ENCODE results near the gene PRODH.
"Not testable (repeated sequence)": the region's sequence is repeated elsewhere in the genome, so short reads cannot be mapped to it uniquely, and the experiment has no call there.

The PRODH gene

DNA sequence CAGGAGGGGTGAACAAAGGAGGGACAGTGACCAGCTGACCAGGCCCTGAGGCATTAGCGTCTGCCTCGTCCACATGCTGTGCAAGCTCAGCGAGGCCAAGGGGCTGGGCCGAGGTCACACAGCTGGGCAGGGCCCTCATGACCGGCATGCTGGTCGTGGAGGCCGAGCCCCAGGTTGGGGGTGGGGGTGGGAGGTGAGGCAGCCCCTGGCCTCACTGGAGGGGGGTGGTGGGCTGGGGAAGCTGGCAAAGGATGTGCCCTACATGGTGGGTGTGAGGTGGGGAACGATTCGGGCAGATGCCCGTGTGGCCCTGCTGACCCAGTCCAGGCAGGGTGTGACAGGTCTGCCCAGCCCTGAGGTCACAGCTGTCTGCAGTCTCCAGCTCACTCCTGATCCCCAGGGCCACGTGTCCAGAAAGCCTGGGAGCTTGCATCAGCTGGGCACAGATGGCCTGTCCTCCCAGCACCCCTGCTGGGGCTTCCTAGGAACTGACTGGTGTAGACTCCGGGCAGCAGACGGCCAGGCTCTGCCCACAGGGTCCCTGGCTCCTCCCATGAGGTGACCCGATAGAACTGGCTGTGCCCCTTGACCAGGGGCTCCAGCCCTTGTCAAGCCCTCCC, 31.4 kb upstream of the PRODH start:
- DNase-seq (ENCODE audit: low read depth): peak; percentile 49

DNA sequence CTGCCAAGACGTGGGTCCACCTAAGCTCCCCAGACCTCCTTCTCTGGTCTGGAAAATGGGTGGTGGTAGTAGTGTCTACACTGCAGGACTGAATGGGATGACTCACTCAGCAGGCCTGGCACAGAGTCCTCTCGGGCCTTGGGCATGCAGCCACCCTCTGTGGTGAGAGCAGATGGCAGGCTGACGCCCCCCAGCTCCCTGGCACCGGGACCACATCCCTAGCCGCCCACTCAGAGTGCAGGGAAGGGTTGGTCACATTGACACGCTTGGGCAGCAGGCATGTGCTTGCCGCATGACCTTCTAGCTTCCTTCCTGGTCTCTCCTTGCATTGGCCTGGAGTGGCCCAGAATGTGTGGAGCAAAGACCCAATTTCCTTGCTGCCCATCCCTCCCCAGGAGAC, 30.7 kb upstream of the PRODH start:
- DNase-seq (ENCODE audit: low read depth): no peak

DNA sequence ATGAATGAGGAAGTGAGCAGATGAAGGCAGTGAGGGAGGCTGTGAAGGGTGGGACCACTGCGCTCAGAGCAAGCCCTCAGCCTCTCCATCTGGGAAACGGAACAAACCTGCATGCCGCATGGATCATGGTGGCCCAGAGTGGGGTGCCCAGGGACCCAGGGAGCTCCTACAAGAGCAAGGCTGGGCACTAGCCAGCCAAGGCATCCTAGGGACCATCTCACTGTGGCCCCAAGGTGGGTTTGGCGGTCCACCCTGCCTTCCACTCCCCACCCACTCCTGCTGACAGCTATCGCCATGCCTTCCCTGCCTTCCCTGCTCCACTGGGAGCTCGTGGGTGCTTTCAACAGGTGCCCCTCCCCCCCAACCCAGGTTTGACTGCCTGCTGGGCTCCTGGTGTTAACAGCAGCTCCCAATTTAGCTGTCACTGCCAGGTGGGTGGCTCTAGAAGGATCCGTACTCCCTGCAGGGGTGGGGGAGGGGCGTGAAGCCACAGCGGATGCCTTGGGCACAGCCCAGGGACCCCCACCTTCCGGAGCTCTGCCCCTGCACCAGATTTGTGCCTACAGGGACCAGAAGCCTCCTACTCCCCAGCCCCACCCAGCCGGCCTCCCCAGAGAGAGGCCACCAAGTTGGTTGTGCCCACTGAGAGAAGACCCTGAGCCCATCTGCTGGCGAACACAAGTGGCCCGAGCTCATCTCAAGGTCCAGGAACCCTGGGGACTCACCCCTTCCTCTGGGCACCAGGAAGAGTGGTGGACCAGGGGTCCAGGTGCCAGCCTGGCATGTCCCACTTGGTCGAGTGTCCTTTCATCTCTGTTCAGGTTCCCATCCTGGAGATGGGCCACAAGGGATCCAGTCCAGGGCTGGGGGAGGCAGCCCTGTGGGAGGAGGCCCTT, 29.7 kb upstream of the PRODH start:
- no peak for DNase-seq (ENCODE audit: low read depth)

DNA sequence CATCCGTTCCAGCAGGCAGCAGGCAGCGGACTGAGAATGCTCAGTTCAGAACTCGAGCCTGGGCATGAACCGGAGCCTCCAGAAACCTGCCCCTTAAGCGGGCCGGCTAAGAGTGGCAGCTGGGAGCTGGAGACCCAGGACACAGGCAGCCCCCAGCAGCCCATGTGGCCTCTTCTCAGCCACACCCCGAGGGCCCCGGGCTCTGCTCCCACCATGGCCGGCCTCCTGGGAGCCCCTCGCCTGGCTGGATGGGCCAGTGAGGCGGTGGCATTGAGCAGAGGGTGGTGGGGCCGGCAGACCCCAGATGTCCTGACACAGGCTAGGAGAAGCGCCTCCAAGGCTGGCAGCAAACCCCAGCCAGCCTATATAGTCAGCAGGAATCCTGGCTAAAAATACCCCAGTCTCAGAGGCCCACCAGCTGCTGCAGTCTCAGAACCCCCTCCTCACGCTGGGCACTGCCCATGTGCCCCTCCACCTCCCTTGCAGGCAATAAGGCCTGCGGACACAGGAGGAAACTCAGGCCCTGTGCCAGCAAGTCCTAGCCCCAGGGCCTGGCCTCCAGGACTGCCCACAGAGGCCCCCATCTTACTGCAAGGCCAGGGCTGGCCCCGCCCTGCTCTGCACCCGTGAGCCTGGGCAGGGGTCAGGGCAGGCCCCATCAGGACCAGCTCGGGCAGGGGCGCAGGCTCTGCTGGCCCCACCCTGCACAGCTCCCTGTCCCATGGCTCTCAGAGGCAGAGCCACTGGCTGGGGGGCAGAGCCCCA, 28.6 kb upstream of the PRODH start:
- not testable (repeated sequence) for DNase-seq (ENCODE audit: low read depth)

DNA sequence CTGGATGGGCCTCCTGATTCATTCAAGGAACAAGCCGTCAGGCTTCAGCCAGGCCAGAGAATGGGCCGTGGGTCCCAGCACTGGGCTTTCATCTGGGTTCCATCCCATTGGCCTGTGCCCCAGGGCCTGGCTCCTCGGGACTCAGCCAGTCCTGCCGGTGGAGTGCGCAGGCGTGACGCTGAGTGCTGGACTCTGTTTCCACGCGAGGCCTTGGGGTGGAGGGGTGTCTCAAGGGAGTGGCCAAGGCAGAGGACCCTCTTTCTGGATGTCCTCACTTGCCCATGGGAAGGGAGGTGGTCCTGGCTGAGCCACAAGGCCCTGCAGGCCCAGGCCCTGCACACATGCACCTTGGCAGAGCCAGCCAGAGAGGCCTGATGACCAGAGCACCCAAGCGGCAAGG, 28.0 kb upstream of the PRODH start:
- not testable (repeated sequence) for DNase-seq (ENCODE audit: low read depth)

DNA sequence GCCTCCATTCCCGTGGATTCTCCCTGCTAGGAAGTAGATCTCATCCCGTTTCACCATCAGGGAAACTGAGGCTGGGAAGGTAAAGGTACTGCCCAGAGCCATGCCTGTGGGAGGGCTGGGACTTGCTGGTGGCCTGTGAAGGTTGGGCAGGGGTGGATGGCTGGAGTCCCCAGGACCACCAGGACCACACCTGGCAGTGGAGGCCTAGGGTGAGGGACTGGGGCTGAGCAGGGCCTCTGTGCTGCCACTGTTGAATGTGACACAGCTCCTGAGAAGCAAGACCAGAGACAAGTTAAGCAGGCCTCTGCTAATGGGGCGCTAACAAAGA, 26.2 kb upstream of the PRODH start:
- no peak for DNase-seq (ENCODE audit: low read depth)

DNA sequence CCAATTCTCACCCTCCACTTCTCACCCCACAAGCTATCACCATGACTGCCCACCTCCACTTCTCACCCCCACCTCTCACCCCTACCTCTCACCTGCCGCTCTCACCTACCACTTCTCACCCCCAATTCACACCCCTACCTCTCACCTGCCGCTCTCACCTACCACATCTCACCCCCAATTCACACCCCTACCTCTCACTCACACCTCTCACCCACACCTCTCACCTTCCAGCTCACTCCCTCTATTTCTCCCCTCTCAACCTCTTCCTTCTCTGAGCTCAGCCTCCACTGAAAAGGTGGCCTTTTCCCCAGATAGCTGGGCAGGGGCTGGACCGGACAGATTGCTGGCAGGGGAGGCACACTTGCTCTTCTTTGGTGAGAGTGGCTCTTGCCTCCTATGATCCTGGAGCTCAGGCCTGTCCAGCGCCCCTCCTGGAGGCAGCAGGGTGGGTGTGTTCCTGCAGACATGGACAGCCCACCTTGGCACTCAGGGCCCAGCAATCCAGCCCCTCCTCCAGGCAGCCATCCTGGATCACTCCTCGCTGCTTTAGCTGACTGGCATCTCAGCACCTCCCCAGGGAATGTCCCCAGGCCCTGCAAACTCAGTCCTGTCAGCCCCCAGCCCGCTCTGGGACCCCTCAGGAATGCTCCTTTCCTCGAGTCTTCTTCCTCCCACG, 25.7 kb upstream of the PRODH start:
- DNase-seq (ENCODE audit: low read depth): not testable (repeated sequence)

DNA sequence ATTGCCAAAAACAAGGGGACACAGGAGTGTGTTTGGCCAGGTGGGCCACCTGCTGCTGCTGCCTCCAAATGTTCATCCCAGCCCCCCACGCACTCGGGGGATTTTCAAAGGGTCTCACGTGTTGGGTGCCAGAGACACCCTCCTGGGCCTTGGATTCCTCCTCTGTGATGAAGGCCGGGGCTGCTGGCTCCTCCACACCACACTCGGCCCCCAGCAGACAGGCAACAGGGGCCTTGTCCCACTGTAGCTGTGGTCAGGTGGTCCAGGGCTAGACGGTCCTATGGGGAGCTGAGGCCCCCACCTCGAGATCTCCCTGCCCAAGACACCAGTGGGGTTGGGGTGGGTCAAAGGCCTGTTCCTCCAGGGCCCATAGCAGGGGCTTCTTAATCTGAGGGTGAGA, 25.1 kb upstream of the PRODH start:
- DNase-seq (ENCODE audit: low read depth): not testable (repeated sequence)

DNA sequence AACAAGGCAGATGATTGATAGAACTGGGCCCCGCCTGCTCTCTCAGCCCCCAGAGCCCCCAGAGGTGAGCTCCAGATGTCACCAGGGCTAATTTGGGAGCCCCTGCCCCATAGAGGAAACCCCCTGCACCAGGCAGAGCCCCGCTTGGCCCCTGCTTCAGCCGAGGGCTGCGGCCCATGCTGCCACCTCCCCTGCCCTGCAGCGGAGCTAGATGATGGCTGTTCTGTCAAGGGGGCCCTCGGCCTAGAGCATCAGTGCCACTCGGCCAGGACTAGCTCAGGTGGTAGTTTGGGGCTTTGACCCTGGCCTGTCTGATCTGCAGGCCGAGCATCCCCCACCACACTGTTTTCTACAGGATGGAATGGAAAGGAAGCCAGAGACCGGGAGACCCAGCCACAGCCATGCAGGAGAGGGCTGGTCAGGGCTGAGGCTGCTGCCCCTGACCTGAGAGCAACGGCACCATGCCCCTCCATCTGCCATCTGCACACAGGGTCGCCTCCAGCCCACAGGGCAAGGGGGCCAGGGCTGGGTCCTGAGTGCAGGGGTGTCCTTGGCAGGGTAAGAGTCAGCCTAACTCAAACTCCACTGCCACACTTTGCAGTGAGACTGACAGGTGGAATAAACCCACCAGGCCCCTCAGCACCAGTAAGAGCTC, 24.2 kb upstream of the PRODH start:
- DNase-seq (ENCODE audit: low read depth): not testable (repeated sequence)

DNA sequence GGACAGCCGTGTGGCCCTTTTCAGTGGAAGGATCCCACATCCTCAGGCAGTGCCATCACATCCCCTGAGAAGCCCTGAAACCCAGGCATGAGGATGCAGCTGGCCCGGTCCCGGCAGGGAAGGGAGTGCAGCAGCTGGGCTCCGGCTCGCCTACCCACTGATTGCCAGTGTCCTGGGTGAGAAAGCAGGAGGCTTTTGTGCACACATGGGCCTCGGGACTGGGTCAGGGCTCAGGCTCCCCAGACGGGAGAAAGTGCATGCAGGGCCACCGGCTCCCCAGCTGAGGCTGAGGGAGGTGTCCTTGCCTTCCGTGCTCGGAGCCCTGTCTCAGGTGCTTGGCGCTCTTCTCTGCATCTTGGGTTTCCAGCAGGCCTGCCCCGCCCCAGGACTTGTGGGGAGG, 23.6 kb upstream of the PRODH start:
- not testable (repeated sequence) for DNase-seq (ENCODE audit: low read depth)

DNA sequence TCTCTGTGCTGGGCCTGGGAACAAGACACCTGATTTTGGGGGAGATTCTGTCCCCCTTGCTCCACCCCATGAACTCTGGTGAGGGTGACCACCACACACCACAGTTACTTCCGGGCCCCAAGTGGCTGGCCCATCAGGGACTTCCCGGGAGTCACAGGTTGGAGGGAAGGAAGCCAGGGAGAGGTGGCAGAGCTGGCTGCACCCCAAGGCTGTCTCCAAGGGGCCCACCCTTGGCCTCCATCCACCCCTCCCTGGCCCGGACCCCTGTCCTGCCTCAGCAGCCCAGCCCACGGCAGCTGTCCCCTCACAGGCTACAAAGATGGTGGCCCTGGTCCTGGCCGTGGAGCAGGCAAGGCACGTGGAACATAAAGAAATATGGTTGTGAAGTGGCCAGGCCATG, 23.2 kb upstream of the PRODH start:
- DNase-seq (ENCODE audit: low read depth): not testable (repeated sequence)

DNA sequence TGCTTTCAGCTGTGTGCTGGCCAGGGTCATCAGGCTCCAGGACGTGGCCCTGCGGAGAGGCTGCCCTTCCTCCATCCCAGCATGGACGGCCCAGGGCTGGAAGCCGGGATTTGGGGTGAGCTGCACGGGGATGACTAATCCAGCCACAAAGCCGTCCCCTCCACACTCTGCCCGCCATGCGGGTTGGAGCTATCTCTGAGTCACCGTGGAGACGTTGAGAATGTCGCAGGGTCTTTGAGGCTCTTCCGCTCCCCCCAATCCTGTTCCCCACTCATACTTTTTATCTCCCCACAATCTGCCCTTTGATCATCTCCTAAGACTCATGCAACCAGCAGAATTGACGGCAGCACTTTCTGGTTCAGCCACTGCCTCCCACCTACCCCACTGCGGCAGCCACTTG, 22.6 kb upstream of the PRODH start:
- peak; percentile 81 for DNase-seq (ENCODE audit: low read depth)

DNA sequence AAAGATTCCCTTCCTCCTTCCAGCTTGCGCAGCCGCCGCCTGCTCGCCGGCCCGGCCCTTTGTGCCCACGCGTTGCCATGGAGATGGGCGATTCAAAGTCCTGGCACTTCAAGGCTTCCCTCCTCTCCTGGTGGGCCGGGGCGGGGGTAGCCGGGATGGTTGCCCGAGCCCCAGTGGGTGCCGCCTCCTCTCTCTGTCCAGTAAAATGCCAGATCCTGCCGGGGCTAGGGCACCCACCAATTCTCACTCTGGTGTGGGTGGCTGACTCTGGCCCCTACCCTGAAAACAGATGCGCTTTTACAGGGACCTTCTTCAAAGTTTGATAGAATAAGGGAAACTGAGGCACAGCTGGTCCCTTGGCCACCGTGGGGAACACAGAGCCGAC, 22.2 kb upstream of the PRODH start:
- not testable (repeated sequence) for DNase-seq (ENCODE audit: low read depth)

DNA sequence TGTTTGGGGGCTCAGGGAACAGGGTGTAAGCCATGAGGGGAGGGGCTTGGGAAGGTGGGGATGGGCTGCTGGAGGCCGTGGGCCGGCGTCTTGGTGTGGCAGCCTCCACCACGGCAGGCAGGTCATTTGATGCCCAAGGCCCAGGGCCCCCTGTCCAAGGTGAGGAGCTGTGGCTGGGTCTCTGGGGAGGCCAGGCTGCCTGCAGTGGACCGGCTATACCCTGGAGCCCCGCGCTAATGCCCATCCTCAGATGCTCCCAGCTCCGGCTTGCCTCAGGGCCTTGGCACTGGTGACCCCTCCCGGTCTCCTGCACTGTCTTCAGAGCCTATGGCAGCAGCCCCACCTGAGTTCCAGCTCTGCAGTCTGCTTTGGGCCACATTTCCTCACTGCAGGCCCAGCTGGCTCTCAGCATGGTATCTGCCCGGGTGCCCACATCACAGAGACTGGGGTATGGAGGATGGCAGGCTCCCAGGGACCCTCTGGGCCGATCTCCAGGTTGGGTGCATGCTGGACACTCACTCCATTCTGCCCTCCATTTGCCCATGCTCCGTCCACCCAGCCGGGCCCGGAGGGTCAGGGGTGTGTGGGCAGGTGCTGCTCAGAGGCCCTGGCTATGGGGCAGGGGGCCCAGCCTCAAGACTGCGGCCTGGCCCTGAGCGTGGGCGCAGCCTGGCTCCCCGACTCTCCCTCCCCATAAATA, 21.7 kb upstream of the PRODH start:
- not testable (repeated sequence) for DNase-seq (ENCODE audit: low read depth)

DNA sequence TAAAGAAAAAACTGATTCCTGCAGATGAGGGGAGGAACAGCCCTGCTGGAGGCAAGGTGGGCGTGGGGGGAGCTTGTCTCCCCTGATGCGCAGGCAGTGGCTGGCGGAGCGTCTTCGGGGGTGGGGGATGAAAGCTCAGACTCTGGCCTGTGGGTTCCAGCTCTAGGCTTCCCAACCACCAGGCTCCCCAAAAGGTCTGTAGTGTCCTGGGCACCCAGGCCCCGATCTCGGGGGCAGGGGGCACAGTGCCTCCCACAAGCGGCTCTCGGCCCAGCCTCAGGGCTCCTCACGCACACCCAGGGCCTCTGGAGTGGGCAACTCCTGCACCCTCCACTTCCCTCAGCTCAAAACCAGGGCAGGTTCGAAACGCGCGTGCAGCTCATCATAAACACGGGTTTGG, 20.9 kb upstream of the PRODH start:
- not testable (repeated sequence) for DNase-seq (ENCODE audit: low read depth)

DNA sequence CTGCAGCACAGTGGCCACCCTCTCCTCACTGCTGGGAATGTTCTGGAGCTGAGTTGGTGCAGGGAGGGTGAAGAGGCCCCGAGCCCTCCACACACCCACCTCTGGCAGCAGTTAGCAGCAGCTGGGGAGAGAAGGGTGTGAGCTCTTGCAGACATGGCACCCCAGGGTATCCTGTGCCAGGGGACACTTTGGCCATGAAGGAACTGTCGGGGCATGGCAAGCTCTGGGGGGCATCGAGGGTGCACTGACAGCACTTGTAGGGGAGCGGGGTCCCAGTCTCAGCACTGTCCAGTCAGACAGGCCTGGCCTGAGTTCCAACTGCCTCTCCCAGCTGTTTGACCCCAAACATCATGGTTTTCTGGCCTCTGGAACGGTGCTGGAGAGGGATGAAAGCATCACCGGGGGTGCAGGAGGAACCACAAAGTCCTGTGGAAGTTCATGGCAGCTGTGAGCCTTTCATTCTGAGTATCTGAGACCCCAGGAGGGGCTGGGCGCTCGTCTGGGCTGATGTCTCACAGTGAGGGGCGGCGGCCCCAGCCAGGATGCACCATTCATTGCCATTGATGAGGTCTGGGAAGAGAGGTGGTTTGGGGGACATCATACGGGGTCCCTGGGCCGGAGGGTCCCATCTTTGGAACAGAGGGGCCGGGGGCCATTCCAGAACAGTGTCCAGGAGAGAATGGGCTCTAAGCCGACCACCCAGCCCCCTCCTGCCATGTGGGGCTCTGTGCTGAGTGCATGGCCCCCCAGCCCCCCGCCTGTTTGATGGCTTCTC, 20.2 kb upstream of the PRODH start:
- not testable (repeated sequence) for DNase-seq (ENCODE audit: low read depth)

DNA sequence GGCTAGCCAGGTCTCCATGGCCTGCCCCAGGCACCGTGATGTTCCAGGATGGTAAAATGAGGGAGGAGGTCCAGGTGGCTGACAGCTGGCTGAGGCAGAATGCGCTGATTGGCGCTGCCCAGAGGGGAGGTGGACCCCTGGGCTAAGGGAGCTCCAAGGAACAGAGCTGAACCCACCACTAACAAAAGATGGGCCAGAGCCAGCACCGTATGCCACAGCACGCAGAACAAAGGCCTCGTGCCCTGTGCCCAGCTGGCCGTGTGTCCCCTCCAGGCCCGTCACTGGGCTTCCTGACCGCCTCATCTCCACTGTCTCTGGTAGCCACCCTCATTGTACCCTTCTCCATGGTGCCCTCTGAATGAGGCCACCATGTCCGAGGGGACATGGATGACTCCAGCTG, 19.6 kb upstream of the PRODH start:
- DNase-seq (ENCODE audit: low read depth): no peak

DNA sequence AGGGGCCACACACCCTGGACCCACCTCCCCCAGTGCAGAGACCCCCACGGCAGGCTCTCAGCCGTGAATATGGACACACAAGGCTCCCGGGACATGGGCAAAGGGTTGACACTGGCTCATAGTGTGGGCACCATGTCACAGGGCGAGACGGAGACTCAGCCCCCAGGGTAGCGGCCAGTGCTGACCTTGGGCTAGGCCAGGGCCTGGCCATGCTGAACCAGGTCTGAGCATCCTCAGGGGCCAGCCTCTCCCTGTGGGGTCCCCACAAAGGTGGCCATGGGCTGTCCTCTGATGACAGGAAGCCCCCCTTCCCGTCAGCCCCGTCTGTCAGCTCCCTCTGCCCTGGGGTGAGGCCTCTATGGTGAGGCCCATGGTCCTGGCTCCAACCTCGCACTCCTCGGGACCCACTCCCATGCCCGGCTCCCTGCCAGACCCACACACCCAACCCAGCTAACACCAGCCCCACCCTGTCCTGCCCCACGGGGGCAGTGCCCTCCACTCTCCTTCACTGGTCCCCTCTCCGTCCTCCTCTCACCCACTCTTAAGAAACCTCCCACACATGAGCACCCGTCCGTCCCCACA, 19.0 kb upstream of the PRODH start:
- DNase-seq (ENCODE audit: low read depth): no peak

DNA sequence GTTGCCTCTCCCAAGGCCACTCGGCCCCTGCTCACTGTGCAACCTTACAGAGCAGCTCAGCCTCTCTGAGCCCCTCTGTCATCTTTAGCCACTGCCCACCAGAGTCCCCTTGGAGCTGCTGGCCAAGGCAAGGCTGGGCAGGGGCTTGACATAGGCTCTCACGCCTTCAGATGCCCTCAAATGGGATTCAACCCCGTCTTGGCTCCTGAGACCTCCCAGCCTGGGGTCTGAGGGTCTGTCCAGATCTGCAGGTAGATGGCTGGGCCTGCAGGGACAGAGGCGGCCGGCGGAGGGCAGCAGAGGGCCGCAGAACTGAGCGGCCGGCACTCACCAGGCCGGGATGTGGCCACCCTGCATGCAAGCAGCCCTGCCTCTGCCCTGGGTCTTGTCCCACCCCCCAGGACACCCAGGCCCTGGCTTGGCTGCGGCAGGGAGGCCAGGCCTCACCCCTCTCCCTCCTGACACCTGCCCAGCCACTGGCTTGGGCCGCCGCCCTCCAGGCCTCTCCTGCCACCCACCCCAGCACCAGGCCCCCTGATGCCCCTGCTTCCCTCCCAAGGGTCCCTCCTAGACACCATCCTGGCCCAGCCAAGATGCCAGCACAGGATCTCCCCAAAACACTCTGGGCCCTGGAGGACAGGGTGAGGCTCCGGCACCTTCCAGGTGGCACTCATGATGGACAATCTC, 18.4 kb upstream of the PRODH start:
- DNase-seq (ENCODE audit: low read depth): peak; percentile 60

All from ELR (cell line).